Ovary (tissue), 3 donors: ENCODE measurements around the gene BMPR2.

Experiments
- POLR2A ChIP-seq: fragments of 450-650 bp; IDR thresholded peaks from one replicate; pipeline ENCODE4 v1.6.1; 2017; ENCODE audit warnings: antibody characterized with exemption, mild to moderate bottlenecking, moderate library complexity
- TF ChIP-seq, protein P1 (sequence below), 3 donors: fragments of 450-650 bp in 2 of 3; fragments of 200-600 bp in 1 of 3; IDR thresholded peaks; one replicate each; pipeline versions ENCODE4 v1.5.1 to v1.8.0; 2016 to 2022; ENCODE audit warnings: antibody characterized with exemption in 3 of 3, mild to moderate bottlenecking in 1 of 3
- donor health status: DM: no; HTN: no; CAD: no.

DNA sequence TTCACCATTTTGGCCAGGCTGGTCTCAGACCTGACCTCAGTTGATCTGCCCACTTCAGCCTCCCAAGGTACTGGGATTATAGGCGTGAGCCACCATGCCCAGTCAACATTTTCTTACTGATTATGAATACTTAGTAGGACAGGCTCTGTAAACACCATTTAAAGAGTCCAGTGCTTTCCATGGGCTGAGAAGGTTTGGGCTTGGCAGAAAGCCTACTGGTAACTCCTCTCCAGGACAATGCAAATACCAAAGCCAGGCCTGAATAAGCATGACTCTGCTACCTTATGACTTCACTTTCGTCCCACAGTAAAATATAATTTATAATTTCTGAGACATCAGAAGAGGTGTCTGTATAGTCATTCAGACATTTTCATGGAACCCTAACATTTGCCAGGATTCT is 198.4 kb downstream of the BMPR2 start:
- TF ChIP-seq, protein P1, sequence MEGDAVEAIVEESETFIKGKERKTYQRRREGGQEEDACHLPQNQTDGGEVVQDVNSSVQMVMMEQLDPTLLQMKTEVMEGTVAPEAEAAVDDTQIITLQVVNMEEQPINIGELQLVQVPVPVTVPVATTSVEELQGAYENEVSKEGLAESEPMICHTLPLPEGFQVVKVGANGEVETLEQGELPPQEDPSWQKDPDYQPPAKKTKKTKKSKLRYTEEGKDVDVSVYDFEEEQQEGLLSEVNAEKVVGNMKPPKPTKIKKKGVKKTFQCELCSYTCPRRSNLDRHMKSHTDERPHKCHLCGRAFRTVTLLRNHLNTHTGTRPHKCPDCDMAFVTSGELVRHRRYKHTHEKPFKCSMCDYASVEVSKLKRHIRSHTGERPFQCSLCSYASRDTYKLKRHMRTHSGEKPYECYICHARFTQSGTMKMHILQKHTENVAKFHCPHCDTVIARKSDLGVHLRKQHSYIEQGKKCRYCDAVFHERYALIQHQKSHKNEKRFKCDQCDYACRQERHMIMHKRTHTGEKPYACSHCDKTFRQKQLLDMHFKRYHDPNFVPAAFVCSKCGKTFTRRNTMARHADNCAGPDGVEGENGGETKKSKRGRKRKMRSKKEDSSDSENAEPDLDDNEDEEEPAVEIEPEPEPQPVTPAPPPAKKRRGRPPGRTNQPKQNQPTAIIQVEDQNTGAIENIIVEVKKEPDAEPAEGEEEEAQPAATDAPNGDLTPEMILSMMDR (IDR thresholded peaks at IDR 0.05): no peak
- no peak for TF ChIP-seq POLR2A
